ENCODE data around the gene ISM2. TPM values are rescaled to one million over a fixed set of nuclear protein-coding genes. Genes with fewer than 3 reads are reported as not detected.

ISM2 gene
- total and polyA plus RNA-seq, 2 of the 13 experiments (the other 11 are each of a cell fraction or from before 2014, with no cell fraction given), result 1.8 to 40.7 TPM

DNA sequence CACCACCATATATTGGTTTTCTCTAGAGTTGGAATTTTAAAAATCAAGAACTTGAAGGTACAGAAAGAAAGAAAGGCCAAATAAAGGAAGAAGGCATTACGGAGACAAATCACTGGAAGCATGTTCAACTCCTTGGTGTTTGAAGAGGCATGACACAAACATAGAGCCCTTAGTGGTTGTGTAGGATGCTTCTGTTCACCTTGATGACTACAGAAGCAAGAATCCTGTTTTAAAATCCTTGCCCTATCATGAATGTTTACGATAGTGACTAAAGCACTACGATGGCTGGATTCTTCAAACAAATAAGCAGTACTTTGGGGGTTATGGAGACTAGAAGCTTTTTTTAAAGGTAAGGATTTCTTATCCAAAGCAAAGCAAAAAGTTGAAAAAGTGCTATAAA lies 10.3 kb upstream of the ISM2 start (continued):
- TF ChIP-seq, protein P1, sequence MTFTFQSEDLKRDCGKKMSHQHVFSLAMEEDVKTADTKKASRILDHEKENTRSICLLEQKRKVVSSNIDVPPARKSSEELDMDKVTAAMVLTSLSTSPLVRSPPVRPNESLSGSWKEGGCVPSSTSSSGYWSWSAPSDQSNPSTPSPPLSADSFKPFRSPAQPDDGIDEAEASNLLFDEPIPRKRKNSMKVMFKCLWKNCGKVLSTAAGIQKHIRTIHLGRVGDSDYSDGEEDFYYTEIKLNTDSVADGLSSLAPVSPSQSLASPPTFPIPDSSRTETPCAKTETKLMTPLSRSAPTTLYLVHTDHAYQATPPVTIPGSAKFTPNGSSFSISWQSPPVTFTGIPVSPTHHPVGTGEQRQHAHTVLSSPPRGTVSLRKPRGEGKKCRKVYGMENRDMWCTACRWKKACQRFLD (CRISPR knock-in tag; IDR thresholded peaks at IDR 0.05; ENCODE audit: borderline replicate concordance), result no peak
- TF ChIP-seq GLI4 (CRISPR knock-in tag; IDR thresholded peaks at IDR 0.05; ENCODE audit: borderline replicate concordance), result no peak
- TF ChIP-seq, protein P2, sequence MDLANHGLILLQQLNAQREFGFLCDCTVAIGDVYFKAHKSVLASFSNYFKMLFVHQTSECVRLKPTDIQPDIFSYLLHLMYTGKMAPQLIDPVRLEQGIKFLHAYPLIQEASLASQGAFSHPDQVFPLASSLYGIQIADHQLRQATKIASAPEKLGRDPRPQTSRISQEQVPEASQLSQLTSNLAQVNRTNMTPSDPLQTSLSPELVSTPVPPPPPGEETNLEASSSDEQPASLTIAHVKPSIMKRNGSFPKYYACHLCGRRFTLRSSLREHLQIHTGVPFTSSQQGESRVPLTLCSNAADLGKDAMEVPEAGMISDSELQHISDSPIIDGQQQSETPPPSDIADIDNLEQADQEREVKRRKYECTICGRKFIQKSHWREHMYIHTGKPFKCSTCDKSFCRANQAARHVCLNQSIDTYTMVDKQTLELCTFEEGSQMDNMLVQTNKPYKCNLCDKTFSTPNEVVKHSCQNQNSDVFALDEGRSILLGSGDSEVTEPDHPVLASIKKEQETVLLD (CRISPR knock-in tag; IDR thresholded peaks at IDR 0.05; ENCODE audit: low read depth), result no peak

- BruUV-seq (replicated peaks), result no TSS peak
- TF ChIP-seq RAD51 (IDR thresholded peaks at IDR 0.05; ENCODE audit: borderline replicate concordance), result no peak
- TF ChIP-seq KMT2A (CRISPR knock-in tag; IDR thresholded peaks at IDR 0.05), result no peak
- TF ChIP-seq MAFK (conservative IDR thresholded peaks at IDR 0.05 in 1 of 2, IDR thresholded peaks at IDR 0.05 in 1 of 2; ENCODE audit: low read length in 2 of 2), result no peak; a peak in 1 of 4 replicates
- no peak for TF ChIP-seq ONECUT2 (CRISPR knock-in tag; IDR thresholded peaks at IDR 0.05)
- TF ChIP-seq ZNF354B (CRISPR knock-in tag; IDR thresholded peaks at IDR 0.05), result no peak
- TF ChIP-seq ZNF543 (CRISPR knock-in tag; IDR thresholded peaks at IDR 0.05), result no peak
- TF ChIP-seq, protein P3, sequence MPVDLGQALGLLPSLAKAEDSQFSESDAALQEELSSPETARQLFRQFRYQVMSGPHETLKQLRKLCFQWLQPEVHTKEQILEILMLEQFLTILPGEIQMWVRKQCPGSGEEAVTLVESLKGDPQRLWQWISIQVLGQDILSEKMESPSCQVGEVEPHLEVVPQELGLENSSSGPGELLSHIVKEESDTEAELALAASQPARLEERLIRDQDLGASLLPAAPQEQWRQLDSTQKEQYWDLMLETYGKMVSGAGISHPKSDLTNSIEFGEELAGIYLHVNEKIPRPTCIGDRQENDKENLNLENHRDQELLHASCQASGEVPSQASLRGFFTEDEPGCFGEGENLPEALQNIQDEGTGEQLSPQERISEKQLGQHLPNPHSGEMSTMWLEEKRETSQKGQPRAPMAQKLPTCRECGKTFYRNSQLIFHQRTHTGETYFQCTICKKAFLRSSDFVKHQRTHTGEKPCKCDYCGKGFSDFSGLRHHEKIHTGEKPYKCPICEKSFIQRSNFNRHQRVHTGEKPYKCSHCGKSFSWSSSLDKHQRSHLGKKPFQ (CRISPR knock-in tag; IDR thresholded peaks at IDR 0.05; ENCODE audit: insufficient replicate concordance), result no peak
- peak; percentile 45; the same call in 1 of the 2 replicates for TF ChIP-seq RARA (CRISPR knock-in tag; IDR thresholded peaks at IDR 0.05)
- no peak for TF ChIP-seq ZNF777 (CRISPR knock-in tag; IDR thresholded peaks at IDR 0.05)
- 0 out of 2 replicates have a peak, but pooled peaks have one; percentile 31 for TF ChIP-seq MED1 (CRISPR knock-in tag; IDR thresholded peaks at IDR 0.05)
- TF ChIP-seq ZSCAN12 (CRISPR knock-in tag; IDR thresholded peaks at IDR 0.05), result no peak
- TF ChIP-seq TBL1XR1 (IDR thresholded peaks at IDR 0.05; ENCODE audit: borderline replicate concordance, low read length, partially characterized antibody), result peak; percentile 25
- TF ChIP-seq THRA (CRISPR knock-in tag; IDR thresholded peaks at IDR 0.05; ENCODE audit: borderline replicate concordance), result no peak
- no peak for TF ChIP-seq ZNF678 (CRISPR knock-in tag; IDR thresholded peaks at IDR 0.05)
- peak; percentile 27; the same call in 1 of the 2 replicates for TF ChIP-seq ZNF331 (CRISPR knock-in tag; IDR thresholded peaks at IDR 0.05)
Measured at GRCh38 chr14:77508249-77508648, 9.6 kb upstream of the ISM2 start.

More at GRCh38 chr14:77508249-77508648, 9.6 kb upstream of the ISM2 start:
- 22% methylated on average over 4 of the region's 4 CpGs for WGBS (ENCODE audit: low lambda C conversion rate)
- CTCF ChIA-PET (ENCODE audit: low intra/inter-chr PET ratio, low total read pairs), result no interaction called here
- peaks cover 44% of the 10 kb centered on the region for H3K4me1 ChIP-seq (ENCODE audit: insufficient read depth, low read length)
- in situ Hi-C loops (cut with HindIII; ENCODE audit: extremely low pct_ligation_motif_present, low pct_unique_long_range_greater_than_20kb) (no loop called here), intact Hi-C loops (cut with micrococcal nuclease; ENCODE audit: unreplicated experiment) (no loop called here)
- peak; percentile 36 for FAIRE-seq
- no peak overlapping the region for H2AFZ ChIP-seq (ENCODE audit: low read length)
- H3K4me3 ChIP-seq (replicated peaks in 1 of 3; ENCODE audit: insufficient read depth in 1 of 3, low read depth in 2 of 3, low read length in 3 of 3), result no peak overlapping the region
- H4K20me1 ChIP-seq (ENCODE audit: insufficient read depth, low read length), result no peaks in the 10 kb centered on the region
- no peaks in the 10 kb centered on the region for H3K27me3 ChIP-seq (ENCODE audit: control insufficient read depth in 1 of 2, insufficient read depth in 2 of 2, low read length in 2 of 2)
- peaks cover 4 to 16% of the 10 kb centered on the region in 2 experiments; a peak in 3 of 5 replicates for H3K36me3 ChIP-seq (replicated peaks in 1 of 2; ENCODE audit: control insufficient read depth in 1 of 2, insufficient read depth in 2 of 2, low read length in 2 of 2)
- DNase-seq (ENCODE audit: low spot score), result peak; percentile 91
- POLR2A ChIA-PET, result interaction anchor here (1.0 to 2.9 kb wide), 4 partner anchors 9 to 51 kb away, joined by 6 to 22 read pairs (median 6); partner anchors contain the start of genes ISM2 and VIPAS39
- 0 out of 2 replicates have a peak overlapping the region, but pooled peaks have one; percentile 19 for H3K9ac ChIP-seq (ENCODE audit: insufficient read depth, low read depth, low read length)
- peak; percentile 88 for ATAC-seq
- no peaks in the 10 kb centered on the region for H3K79me2 ChIP-seq (ENCODE audit: insufficient read depth, low read length)
- peak overlapping the region; percentile 62 for H3K27ac ChIP-seq (ENCODE audit: extremely low read length, insufficient read depth, low read length)
- H3K9me3 ChIP-seq (ENCODE audit: low read length), result no peaks in the 10 kb centered on the region
- H3K4me2 ChIP-seq (ENCODE audit: low read depth, low read length), result 0 out of 2 replicates have a peak overlapping the region, but pooled peaks have one; percentile 5

Data from HepG2 (cell line).